GM21526 (cell line): ENCODE measurements around the gene GPX3.

Experiments
- ATAC-seq: cut with Tn5 transposase; IDR thresholded peaks from one replicate; pipeline ENCODE4 v1.9.1; 2021; ENCODE audit warnings: moderate library complexity; ENCODE audit not compliant: unreplicated experiment, low FRiP score

GPX3 gene

DNA sequence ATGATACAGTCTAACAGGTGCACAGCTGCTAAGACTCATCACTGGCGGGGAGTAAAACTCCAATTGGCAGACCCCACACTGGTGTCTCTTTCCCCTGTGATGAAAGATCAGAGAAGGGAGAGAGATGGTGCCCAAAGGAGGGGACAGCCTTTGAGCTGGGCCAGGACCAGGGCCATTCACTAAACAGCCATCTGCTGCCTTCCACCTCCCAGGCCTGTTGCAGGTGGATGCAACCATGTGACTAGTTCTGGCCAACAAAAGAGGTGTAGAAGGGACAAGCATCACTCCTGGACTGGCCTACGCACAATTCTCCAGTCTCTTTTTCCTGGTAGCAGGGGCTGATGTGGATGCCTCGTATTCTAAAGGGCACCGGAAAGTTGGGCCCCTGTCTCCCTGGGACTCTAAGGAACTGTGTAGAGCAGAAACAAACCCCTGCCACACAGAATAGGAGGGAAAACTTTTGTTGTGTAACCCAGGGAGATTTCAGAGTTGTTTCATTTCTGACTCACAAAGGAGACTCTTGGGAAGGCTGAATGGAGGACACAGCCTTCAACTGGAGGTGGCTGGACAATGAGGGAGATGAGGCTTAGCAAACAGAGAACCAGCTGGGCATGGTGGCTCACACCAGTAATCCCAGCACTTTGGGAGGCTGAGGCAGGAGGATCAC lies 33.5 kb downstream of the GPX3 start:
- ATAC-seq: no peak

DNA sequence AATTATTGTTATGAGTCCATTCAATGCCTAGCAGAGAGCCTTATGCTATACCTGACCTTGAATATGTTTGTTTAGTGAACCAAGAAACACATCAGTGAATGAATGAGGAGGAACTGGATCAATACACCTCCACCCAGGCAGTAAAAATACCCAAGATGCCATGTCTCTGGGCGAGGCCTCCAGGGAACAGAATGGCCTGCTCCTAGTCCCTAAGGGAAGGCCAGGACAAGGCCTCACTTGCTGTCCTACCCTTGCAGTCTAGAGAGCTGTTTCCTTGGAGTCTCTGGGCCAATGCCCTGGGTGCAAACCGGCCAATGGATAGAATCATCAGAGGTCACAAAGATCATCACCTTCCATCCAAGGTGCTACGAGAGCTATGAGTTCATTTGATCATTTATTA lies 34.3 kb downstream of the GPX3 start:
- ATAC-seq: no peak

DNA sequence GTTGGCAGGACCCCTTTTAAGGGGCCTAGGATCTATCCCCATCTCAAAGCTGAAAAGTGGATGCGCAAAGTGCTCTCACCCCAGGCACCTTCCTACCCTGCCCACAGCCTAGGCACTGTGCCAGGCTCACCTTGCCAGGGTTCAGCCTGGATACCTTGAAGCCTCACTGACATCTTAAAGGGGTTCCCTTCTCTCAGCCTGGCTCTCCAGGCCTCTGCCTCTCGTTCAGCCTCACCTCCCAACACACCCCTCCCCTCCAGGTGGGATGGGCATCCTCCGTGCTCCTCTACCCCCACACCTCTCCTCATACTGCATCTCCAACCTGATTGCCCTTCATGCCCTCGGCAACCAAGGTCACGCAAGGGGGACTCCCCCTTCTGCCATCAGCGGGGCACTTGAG lies 34.9 kb downstream of the GPX3 start:
- no peak for ATAC-seq

DNA sequence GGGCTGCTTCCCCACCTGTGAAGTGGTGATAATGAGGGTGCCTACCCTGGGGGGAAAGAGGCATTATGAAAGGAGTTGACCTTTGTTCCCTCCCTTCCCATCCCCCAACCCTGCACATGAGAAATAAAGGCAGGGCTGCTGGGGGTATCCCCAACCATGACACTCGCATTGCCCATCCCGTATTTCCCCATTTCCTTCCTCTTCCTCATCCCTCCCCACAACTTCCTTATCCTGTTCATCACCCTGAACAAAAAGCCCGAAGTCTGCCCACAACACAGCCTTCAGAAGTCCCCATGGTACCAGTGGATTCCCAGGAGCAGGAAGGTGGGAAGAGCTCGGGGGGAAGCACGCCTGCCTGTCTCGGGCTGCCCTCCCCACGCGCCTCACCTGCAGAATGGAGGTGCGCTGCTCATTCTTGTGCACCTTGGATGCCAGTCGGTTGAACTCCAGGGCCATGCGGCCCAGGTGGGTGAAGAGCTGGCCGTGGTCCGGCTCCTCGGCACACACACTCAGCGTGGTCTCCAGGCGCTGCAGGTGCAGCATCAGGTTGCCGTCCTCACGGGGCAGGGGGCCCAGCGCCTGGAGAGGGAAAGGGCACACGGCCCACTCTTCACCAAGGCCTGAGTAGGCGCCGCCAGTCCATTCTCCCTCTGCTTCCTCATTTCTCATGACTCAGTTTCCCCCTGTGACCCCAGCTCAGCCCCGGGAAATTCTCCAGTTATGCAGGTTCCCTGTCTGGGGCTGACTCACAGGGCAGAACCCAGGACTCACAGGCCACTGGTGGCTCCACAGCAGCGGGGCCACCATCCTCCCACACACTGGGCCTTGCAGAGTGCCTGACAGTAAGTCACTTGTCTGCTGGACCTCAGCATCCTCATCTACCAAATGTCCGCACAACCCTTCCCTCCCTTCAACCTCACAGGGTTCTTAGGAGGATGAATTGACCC lies 36.3 kb downstream of the GPX3 start:
- ATAC-seq: no peak

DNA sequence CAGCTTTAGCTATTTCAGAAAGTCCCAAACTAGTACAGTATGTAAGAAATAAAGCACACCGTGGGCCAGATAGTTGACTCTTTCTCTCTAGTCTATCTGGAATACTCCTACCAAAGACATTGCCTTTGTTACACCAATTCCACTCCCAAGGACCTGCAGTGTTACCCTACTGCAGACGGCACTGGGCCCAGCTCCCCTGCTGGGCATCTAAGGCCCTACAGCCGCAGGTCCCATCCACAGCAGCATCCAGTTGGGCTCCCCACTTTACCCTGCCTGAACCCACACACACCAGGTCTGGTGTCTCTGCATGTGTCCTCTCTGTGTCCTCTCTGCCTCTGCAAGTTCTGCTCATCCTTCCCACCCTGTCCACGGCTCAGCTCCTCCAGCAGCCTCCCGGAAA lies 37.9 kb downstream of the GPX3 start:
- no peak for ATAC-seq

DNA sequence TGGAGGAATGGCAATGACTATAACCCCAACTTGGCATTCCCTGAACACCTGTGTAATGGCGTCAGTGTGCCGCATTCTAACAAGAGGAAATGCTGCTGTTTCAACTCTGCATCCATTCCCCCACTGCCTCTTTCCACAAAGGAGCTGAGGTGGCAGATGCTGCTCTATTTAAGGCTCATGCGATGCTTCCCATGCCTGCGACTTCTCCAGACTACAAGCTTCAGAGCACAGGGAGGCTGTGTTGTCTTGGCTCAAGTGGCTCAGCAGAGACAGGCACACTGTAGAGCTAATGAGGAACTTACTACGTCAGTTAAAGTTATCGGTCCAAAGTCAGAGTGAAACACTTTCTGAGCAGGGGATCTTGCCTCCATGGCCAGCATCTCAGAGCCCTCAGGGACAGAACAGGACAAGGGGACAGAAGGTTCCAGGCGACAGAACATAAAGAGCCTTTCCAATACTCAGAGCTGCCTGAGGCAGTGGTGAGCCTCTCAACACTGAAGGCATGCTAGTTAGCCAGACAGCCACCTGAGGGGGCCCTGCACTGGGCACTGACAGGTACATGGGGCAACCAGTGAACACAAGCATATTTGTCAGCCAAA lies 38.6 kb downstream of the GPX3 start:
- ATAC-seq: no peak

DNA sequence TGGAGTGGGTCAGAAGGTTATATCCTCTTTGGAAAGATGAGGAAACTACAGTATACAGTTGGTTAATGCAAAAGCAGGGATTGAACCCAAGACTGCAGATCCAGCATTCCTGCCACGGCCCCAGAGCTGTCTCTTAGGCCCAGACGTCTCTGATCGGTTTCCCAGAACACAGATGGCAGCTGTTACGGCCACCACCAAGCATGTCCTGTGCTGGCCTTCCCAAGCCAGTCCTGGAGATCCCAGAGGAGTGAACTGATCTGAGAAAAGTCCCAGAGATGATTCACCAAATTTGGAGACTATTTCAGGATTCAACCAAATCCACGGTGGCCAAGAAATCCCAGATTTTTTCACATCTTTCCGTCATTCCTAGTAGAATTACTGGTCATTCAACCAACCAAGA lies 40.4 kb downstream of the GPX3 start:
- no peak for ATAC-seq

DNA sequence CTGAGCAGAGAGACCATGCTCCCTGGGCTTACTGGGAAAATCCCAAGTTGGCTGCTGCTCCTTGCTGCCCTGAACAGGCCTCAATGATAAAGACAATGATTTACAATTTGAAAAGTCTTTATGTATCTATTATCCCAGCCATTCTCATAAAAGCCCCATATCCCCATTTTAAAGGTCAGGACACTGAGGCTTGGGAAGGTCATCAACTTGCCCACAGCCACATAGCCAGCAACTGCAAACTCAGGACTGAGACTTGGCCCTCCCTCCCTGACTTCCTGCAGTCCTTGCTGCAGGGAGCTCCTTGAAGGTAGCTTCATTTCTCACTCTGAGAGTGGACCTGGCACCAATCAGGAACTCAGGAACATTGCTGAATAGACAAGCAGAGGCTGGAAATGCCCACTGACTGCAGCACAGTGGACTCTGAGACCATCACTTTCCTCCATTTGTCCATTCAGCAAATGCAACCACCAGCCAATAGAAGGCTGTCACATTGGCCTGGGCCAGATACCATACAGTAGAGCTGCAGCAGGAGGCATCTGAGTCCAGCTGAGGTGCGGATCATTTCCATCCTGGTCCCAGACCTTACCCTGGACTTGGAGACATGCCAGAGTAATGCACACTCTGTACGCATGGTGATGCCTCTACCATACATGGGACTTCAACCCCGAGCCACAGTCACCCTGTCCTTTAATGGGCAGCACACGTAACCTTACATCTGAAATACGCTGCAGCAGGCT lies 42.2 kb downstream of the GPX3 start:
- ATAC-seq: no peak

DNA sequence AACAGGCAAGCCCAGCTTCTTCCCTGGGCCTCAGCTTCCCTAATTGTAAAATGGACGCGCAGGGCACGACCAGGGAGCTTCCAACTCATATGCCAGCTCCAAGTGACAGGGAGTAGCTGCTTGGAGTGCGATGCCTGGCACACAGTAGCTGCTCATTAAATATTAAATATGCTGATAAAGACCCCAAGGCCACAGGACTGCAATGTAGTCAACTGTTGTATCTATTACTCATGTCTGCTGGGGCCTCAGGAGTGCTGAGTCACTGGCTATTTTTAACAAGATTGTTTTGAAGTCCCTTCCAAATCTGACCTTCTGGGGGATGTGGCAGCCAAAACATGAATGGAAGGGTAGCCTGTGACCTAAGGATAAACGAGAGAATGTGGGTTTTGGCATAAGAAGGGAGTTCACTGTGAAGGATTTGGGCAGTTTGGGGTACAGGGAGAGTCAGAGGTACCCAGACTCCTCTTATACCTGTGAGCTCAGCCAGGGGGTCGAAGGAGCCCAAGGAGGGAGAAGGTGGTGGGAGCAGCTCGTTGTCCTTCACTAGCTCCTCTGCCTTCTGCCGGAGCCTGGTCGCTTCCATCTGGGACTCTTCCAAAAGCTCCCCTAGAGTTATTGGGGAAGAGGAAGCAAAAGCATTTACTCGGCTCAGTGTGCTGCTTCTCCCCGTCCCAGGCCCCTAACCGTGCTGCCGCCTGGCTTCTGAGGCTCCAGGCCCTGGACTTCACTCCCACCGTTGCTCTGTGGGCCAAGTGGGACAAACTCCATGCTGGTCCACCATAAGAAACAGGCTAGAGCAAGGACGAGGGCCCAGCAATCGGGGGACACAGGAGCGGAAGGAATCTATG lies 43.0 kb downstream of the GPX3 start:
- no peak for ATAC-seq

DNA sequence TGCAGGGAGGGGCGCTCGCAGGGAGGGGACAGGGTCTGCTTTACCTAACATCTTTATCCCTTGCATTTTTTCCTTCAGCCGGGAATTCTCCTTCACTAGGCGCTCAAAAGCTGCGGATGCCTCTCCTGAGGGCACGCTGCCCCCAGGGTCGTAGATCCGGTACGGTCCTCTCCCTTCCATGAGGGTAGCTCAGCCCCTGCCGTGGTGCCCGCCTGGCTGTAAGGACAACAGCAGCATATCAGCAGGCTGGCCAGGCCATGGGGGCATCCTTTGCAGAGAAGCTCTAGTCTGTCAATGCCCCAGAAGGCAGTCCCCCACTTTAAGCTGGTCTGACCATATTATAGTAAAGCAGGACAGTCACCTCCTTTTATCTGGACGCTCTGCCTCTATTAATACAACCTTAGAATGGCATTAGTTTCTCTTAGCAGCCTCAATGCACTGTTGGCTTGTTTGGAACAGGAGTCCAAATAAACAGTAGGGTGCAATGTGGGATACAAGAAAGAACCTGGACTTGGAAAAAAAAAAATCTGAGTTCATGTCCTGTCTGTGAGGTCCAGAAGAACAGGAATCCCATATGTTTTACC lies 44.6 kb downstream of the GPX3 start:
- ATAC-seq: no peak

DNA sequence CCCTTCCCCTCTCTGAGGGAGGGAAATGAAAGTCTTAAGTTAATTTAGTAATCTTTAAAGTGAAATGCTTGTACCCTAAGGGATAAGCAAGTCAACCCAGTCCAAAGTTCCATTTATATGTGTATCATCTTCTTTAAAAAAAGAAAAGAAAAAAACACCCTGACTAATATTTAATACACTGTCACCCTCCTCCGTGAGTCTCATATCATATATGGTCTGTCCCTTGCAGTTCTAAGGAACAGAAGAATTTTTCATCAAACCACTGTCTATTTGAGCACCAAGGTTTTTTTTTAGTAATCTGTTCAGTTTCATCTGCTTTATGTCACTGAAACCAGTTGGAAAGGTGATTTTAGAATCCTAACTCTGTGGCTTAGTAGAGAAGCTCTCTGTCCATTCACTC lies 45.2 kb downstream of the GPX3 start:
- no peak for ATAC-seq

DNA sequence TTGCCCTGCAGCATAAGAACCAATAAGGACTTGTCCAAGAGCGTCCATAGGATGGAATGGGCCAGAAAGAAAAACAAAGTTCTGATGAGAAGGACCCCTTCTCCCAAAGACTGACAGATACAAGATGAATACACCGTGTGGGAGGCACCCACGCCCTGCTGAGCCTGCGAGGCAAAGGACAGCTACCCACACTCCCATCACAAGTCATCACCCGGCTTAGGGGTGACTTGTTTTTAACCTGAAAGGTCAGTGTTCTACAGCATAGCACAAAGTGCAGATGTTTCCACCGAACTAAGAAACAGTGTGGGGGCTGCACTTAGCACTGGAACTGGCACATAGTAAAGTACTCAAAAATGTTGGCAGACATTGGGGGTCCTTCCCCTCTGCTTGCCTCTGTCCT lies 46.5 kb downstream of the GPX3 start:
- ATAC-seq: no peak

DNA sequence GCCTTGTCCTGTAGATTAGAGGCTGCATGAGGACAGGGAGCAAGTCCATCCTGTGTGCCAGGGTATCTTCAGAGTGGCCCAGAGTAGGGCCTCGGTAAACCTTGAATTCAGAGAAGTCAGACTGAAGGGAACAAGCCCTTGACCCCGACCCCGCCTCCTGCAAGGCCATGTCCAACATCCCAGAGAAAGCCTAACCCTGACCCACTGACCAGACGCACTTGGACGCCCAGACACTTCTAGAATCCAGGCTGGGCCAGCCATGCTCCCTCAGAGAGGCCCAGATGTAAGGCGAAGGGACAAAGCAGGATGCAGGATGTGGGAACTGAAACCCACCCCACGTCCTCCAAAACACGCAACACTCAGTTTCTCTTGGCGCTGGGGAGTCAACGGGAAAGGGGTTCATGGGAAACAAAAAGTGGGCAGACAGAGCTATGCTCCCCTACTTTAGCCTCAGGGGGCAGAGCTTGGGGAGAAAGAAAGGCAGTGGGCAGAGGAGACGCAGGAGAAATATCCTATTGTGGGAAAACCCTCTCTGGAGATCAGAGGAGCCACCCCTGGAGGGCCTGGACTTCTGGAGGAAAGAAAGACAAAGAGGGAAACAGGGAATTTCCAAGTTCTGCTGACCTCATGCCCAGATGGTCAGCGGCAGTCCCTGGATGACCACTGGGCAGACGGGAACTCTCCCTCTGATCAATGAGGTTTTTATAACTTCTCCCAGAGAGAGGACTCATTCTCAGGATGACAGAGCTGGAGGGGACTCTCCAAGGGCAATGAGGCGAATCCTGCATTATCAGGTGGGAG lies 47.4 kb downstream of the GPX3 start:
- ATAC-seq: no peak

DNA sequence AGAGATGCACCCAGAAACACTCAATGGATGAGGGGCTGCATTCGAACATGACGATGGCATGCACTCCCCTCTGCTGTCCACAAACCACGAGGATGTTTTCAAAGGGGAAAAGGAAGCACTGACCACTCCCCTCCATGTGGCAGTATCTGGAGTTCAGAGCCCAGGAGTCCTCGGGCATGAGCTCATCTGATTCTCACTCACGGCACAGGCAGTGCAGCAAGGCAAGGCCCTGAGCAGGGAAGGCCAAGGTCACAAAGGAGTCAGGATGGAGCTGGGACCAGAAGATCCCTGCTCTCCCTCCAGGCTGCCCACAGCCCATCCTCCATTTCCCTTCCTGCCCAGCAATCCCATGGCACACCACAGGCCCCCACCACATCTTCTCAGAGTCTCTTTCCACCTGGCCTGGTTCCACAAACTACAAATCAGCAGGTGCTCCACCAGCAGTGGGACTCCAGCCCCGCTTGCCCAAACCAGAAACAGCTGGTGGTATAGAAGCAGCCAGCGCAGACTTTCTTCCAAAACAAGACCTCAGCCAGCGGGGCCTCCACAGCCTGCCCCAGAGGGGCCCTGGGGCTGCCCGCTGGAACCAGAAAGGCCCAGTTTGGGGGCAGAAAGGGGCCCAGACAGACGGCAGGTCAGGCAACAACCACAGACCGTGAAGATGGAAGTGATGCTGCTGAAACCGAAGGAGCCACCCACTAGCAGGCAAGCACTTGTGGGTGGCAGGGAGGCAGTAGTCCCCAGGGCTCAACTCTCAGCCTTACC lies 48.2 kb downstream of the GPX3 start:
- ATAC-seq: peak; percentile 42

DNA sequence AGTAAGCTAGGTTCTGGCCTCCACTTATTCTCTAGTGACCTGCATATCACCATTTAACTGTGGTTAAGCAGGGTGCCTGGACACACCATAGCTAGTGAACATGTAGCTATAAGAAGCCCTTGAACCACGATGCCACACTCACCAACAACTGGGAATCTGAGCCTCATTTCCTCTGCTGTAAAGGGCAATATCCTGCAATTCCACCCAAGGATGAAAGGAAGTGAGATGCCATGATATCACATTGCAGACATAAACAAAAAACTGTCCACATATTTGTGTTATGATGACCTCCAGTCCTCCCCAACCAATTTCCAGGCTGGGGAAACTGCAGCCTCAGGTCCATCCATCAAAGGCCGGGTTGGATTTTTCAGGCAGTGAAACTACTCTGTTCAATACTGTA lies 50.1 kb downstream of the GPX3 start:
- ATAC-seq: no peak

DNA sequence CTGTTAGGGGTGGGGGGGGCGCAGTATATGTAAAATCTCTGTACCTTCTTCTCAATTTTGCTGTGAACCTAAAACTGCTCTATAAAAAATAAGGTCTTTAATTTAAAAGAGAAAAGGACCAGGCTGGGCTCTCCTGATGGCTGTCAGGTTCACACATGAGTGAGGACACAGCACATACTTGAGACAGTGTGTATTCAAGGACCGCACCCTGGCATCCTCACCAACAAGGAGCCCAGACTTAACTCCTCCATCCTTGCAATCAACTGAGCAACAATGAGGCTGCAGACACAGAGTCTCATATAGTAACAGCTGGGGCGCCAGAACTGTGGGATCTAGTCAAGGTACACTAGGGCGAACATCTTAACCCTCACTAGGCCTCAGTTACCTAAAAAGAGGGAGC lies 50.6 kb downstream of the GPX3 start:
- no peak for ATAC-seq

DNA sequence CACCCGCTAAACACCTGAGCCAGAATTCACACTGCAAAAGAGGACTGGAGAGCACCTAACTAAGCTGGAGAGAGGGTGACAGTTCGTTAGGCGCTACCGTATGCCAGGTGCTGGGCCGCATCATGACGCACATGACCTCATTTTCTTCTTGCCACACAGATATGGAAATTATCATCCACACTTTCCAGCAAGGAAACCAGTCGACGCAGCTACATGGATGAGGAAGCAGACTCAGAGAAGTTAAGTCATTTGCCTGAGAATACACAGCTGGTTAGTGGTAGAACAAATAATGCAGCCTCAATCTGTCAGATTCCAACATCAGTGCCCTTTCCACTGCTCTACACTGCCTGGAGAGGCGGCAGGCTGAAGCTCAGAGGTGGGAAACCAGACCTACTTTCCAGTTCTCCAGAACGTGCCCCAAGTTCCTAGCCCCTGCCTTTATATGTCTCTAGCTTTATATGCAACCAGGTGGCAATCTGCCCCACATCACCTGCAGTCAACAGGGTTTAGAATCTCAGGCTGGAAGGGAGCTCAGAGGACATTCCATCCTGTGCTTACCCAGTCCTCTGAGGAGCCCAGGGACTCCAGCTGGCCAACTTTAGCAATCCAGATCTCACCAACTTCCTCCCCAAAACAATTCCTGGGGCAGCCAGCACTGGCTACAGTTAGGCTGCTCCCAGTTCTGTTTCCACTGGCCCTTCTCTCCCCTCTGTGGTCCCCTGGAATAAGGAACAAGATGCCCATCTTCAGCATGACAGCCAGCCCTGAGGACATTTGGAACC lies 51.6 kb downstream of the GPX3 start:
- no peak for ATAC-seq
